Skeletal muscle satellite cell (primary cell): ENCODE data around the gene BLNK.
"Not testable (repeated sequence)": the region's sequence is repeated elsewhere in the genome, so short reads cannot be mapped to it uniquely, and the experiment has no call there.

Experiments used
- H3K27me3 ChIP-seq: 2 replicates; pipeline ENCODE4 v1.7.0; 2013; ENCODE audit warnings: low read length; ENCODE audit not compliant: control insufficient read depth, insufficient read depth
- H3K36me3 ChIP-seq: 2 replicates; pipeline ENCODE4 v1.7.0; 2013; ENCODE audit warnings: mild to moderate bottlenecking, control low read depth, low read length; ENCODE audit not compliant: insufficient read depth
- H3K4me1 ChIP-seq: 2 replicates; pipeline ENCODE4 v1.7.0; 2013; ENCODE audit warnings: low read length; ENCODE audit not compliant: control insufficient read depth, insufficient read depth
- H3K4me2 ChIP-seq: 2 replicates; pipeline ENCODE4 v1.7.0; 2013; ENCODE audit warnings: mild to moderate bottlenecking, low read length
- H3K4me3 ChIP-seq: 2 replicates; pipeline ENCODE4 v1.7.0; 2013; ENCODE audit warnings: low read length
- H3K9ac ChIP-seq: 2 replicates; pipeline ENCODE4 v1.7.0; 2013; ENCODE audit warnings: mild to moderate bottlenecking, low read depth, low read length, moderate library complexity
- H3K9me3 ChIP-seq: replicated peaks from 2 replicates; pipeline ENCODE4 v1.7.0; 2013; ENCODE audit warnings: mild to moderate bottlenecking, control low read depth, low read length

Gene BLNK

GRCh38 chr10:96216775-96217174 lies 54.6 kb downstream of the BLNK start:
- Histone ChIP-seq H3K4me3 (no peak overlapping the region), H3K27me3 (peaks cover 15% of the 10 kb centered on the region), H3K9ac (no peak overlapping the region), H3K36me3 (no peaks in the 10 kb centered on the region), H3K9me3 (no peaks in the 10 kb centered on the region), H3K4me1 (no peaks in the 10 kb centered on the region), H3K4me2 (no peak overlapping the region)

GRCh38 chr10:96212911-96213310 lies 58.5 kb downstream of the BLNK start:
- H3K27me3 ChIP-seq, result peaks cover 8% of the 10 kb centered on the region
- no peak overlapping the region for H3K4me3 ChIP-seq
- no peaks in the 10 kb centered on the region for H3K4me1 ChIP-seq
- no peaks in the 10 kb centered on the region for H3K9me3 ChIP-seq
- H3K36me3 ChIP-seq, result no peaks in the 10 kb centered on the region
- no peak overlapping the region for H3K4me2 ChIP-seq
- no peak overlapping the region for H3K9ac ChIP-seq

- Histone ChIP-seq H3K27me3 (peaks cover 8% of the 10 kb centered on the region), H3K4me3 (no peak overlapping the region), H3K4me2 (no peak overlapping the region), H3K9ac (no peak overlapping the region), H3K36me3 (no peaks in the 10 kb centered on the region), H3K4me1 (no peaks in the 10 kb centered on the region), H3K9me3 (no peaks in the 10 kb centered on the region)
These were observed 59.6 kb downstream of the BLNK start for GRCh38 chr10:96211764-96212163.

- Histone ChIP-seq H3K27me3 (peaks cover 3% of the 10 kb centered on the region), H3K4me1 (no peaks in the 10 kb centered on the region), H3K4me3 (no peak overlapping the region), H3K9me3 (no peaks in the 10 kb centered on the region), H3K36me3 (no peaks in the 10 kb centered on the region), H3K4me2 (no peak overlapping the region), H3K9ac (no peak overlapping the region)
These were observed 62.4 kb downstream of the BLNK start for GRCh38 chr10:96208946-96209345.

- Histone ChIP-seq H3K4me2 (no peak overlapping the region), H3K36me3 (no peaks in the 10 kb centered on the region), H3K4me3 (no peak overlapping the region), H3K9ac (no peak overlapping the region), H3K27me3 (peaks cover 3% of the 10 kb centered on the region), H3K9me3 (no peaks in the 10 kb centered on the region), H3K4me1 (no peaks in the 10 kb centered on the region)
These were observed 63.1 kb downstream of the BLNK start for GRCh38 chr10:96208271-96208670.

GRCh38 chr10:96205580-96205979 lies 65.8 kb downstream of the BLNK start:
- H3K9me3 ChIP-seq, result no peaks in the 10 kb centered on the region
- no peak overlapping the region for H3K4me2 ChIP-seq
- H3K36me3 ChIP-seq, result no peaks in the 10 kb centered on the region
- H3K27me3 ChIP-seq, result peaks cover 7% of the 10 kb centered on the region
- no peak overlapping the region for H3K9ac ChIP-seq
- H3K4me3 ChIP-seq, result no peak overlapping the region
- no peaks in the 10 kb centered on the region for H3K4me1 ChIP-seq

- no peaks in the 10 kb centered on the region for H3K36me3 ChIP-seq
- no peak overlapping the region for H3K4me3 ChIP-seq
- H3K4me2 ChIP-seq, result no peak overlapping the region
- no peak overlapping the region for H3K9ac ChIP-seq
- peaks cover 5% of the 10 kb centered on the region for H3K27me3 ChIP-seq
- no peaks in the 10 kb centered on the region for H3K9me3 ChIP-seq
- H3K4me1 ChIP-seq, result no peaks in the 10 kb centered on the region
These were observed 69.8 kb downstream of the BLNK start for GRCh38 chr10:96201525-96201924.

GRCh38 chr10:96189505-96189904 lies 81.9 kb downstream of the BLNK start:
- not testable (repeated sequence) for H3K27me3 ChIP-seq, H3K4me3 ChIP-seq, H3K36me3 ChIP-seq, H3K4me1 ChIP-seq, H3K9ac ChIP-seq, H3K9me3 ChIP-seq, H3K4me2 ChIP-seq

GRCh38 chr10:96188916-96189315 lies 82.5 kb downstream of the BLNK start:
- Histone ChIP-seq H3K36me3 (no peaks in the 10 kb centered on the region), H3K4me1 (peaks cover 9% of the 10 kb centered on the region), H3K9ac (no peak overlapping the region), H3K4me2 (peak overlapping the region; percentile 25), H3K27me3 (no peaks in the 10 kb centered on the region), H3K4me3 (no peak overlapping the region), H3K9me3 (no peaks in the 10 kb centered on the region)

GRCh38 chr10:96188421-96188820 lies 82.9 kb downstream of the BLNK start:
- H3K27me3 ChIP-seq, result no peaks in the 10 kb centered on the region
- H3K9me3 ChIP-seq, result no peaks in the 10 kb centered on the region

GRCh38 chr10:96176985-96177384 lies 94.4 kb downstream of the BLNK start:
- Histone ChIP-seq H3K9ac (no peak overlapping the region), H3K9me3 (no peaks in the 10 kb centered on the region), H3K27me3 (no peaks in the 10 kb centered on the region), H3K4me1 (no peaks in the 10 kb centered on the region), H3K36me3 (no peaks in the 10 kb centered on the region), H3K4me3 (no peak overlapping the region), H3K4me2 (no peak overlapping the region)

More at GRCh38 chr10:96188421-96188820, 82.9 kb downstream of the BLNK start:
- Histone ChIP-seq H3K4me3 (no peak overlapping the region), H3K36me3 (no peaks in the 10 kb centered on the region), H3K4me1 (peaks cover 9% of the 10 kb centered on the region), H3K4me2 (peak overlapping the region; percentile 25), H3K9ac (no peak overlapping the region)

GRCh38 chr10:96172666-96173065 lies 98.7 kb downstream of the BLNK start:
- no peaks in the 10 kb centered on the region for H3K9me3 ChIP-seq
- no peaks in the 10 kb centered on the region for H3K4me1 ChIP-seq
- H3K27me3 ChIP-seq, result no peaks in the 10 kb centered on the region
- H3K4me3 ChIP-seq, result no peak overlapping the region
- no peak overlapping the region for H3K4me2 ChIP-seq
- H3K9ac ChIP-seq, result no peak overlapping the region
- no peaks in the 10 kb centered on the region for H3K36me3 ChIP-seq
